WTC11 (cell line): ENCODE results near the gene ECHS1. TPM values are rescaled to one million over a fixed set of nuclear protein-coding genes. Genes with fewer than 3 reads are reported as not detected.

Experiments used
- microRNA-seq: library from miRNA; unstranded; fragments of <30 nt; microRNA quantifications from one replicate; pipeline ENCODE4 v1.2.0, GENCODE V29; 2022; ENCODE audit warnings: borderline number of aligned reads
- total RNA-seq: library from RNA; stranded (reverse); gene quantifications from 3 replicates; pipeline ENCODE4 v1.2.3, GENCODE V29; 2021
- TF ChIP-seq, protein P1 (sequence below): sonication (generic); formaldehyde crosslinking; IDR thresholded peaks from 2 replicates; pipeline ENCODE4 v1.8.1; 2022; ENCODE audit warnings: missing genetic modification reagents, borderline replicate concordance

Gene ECHS1
- total RNA-seq, 1 experiment from 2014 or later: 84.1 TPM

GRCh38 chr10:133312769-133313145, 60.4 kb downstream of the ECHS1 start (continued):
- TF ChIP-seq, protein P1, sequence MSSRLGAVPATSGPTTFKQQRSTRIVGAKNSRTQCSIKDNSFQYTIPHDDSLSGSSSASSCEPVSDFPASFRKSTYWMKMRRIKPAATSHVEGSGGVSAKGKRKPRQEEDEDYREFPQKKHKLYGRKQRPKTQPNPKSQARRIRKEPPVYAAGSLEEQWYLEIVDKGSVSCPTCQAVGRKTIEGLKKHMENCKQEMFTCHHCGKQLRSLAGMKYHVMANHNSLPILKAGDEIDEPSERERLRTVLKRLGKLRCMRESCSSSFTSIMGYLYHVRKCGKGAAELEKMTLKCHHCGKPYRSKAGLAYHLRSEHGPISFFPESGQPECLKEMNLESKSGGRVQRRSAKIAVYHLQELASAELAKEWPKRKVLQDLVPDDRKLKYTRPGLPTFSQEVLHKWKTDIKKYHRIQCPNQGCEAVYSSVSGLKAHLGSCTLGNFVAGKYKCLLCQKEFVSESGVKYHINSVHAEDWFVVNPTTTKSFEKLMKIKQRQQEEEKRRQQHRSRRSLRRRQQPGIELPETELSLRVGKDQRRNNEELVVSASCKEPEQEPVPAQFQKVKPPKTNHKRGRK: no peak

Small RNAs within 50 kb of the gene (microRNA-seq; reads per million reads assigned to microRNA genes)
- 10.8 reads per million, percentile 27 among the genes with 10 or more reads in this experiment for gene MIR3944

Other genes starting within 250 kb of the ECHS1 start
- 25.7 to 26.8 TPM (median 26.6 TPM) in 3 replicates for gene KNDC1, start 213.1 kb downstream of the ECHS1 start, total RNA-seq
- 140 to 196 TPM (median 143 TPM) in 3 replicates for gene UTF1, start 143.1 kb downstream of the ECHS1 start, total RNA-seq
- 21.5 to 28.0 TPM (median 22.5 TPM) in 3 replicates for gene VENTX, start 135.5 kb downstream of the ECHS1 start, total RNA-seq
- gene ADAM8, start 96.5 kb downstream of the ECHS1 start, total RNA-seq: 7.2 to 9.5 TPM (median 7.2 TPM) in 3 replicates
- 53.2 to 62.5 TPM (median 53.8 TPM) in 3 replicates for gene TUBGCP2, start 64.5 kb downstream of the ECHS1 start, total RNA-seq
- gene ZNF511, start 64.4 kb downstream of the ECHS1 start, total RNA-seq: 69.6 to 86.4 TPM (median 73.2 TPM) in 3 replicates
- gene CALY, start 36.5 kb downstream of the ECHS1 start, total RNA-seq: 0.63 to 1.8 TPM (median 1.4 TPM) in 3 replicates
- 0.31 to 0.48 TPM in 2 of 3 replicates, not detected in the other for gene PRAP1, start 26.0 kb downstream of the ECHS1 start, total RNA-seq
- gene FUOM, start 15.3 kb downstream of the ECHS1 start, total RNA-seq: 31.3 to 40.5 TPM (median 33.8 TPM) in 3 replicates
- gene PAOX, start 5.9 kb upstream of the ECHS1 start, total RNA-seq: 3.6 to 5.6 TPM (median 5.2 TPM) in 3 replicates
- 51.8 to 63.0 TPM (median 53.0 TPM) in 3 replicates for gene MTG1, start 20.8 kb upstream of the ECHS1 start, total RNA-seq
- gene SPRN, start 51.3 kb upstream of the ECHS1 start, total RNA-seq: 0.27 to 0.59 TPM (median 0.32 TPM) in 3 replicates
- 0.57 to 1.2 TPM (median 1.1 TPM) in 3 replicates for gene SCART1, start 80.6 kb upstream of the ECHS1 start, total RNA-seq
- gene CYP2E1, start 154.0 kb upstream of the ECHS1 start, total RNA-seq: 1.0 to 2.6 TPM (median 1.3 TPM) in 3 replicates
- gene SYCE1, start 192.2 kb upstream of the ECHS1 start, total RNA-seq: not detected in 3 replicates